Mucosa of stomach (tissue), 1 donor: ENCODE data around the gene CNKSR3.
A peak's percentile ranks its signal among the peaks of the same experiment; 100 is the strongest.

Experiments
- H3K27me3 ChIP-seq: one replicate; pipeline ENCODE4 v1.7.0; 2013; ENCODE audit warnings: mild to moderate bottlenecking, low read length; ENCODE audit not compliant: control insufficient read depth, insufficient read depth
- H3K36me3 ChIP-seq: one replicate; pipeline ENCODE4 v1.7.0; 2013; ENCODE audit warnings: low read length; ENCODE audit not compliant: control insufficient read depth, insufficient read depth
- H3K4me1 ChIP-seq: one replicate; pipeline ENCODE4 v1.7.0; 2013; ENCODE audit warnings: mild to moderate bottlenecking, low read length; ENCODE audit not compliant: control insufficient read depth, insufficient read depth
- H3K4me3 ChIP-seq: one replicate; pipeline ENCODE4 v1.7.0; 2013; ENCODE audit warnings: low read length
- H3K9ac ChIP-seq: one replicate; pipeline ENCODE4 v1.7.0; 2013; ENCODE audit warnings: mild to moderate bottlenecking, low read length, moderate library complexity
- H3K9me3 ChIP-seq: one replicate; pipeline ENCODE4 v1.7.0; 2013; ENCODE audit warnings: mild to moderate bottlenecking, low read length, moderate library complexity; ENCODE audit not compliant: control insufficient read depth
- donor health status: Pancreatic carcinoma.

CNKSR3 gene

GRCh38 chr6:154354265-154354777 is 156.2 kb downstream of the CNKSR3 start:
- Histone ChIP-seq H3K4me1 (no peaks in the 10 kb centered on the region), H3K36me3 (no peaks in the 10 kb centered on the region), H3K27me3 (no peaks in the 10 kb centered on the region), H3K4me3 (no peak overlapping the region), H3K9me3 (no peaks in the 10 kb centered on the region), H3K9ac (no peak overlapping the region)

GRCh38 chr6:154353626-154354025 is 156.9 kb downstream of the CNKSR3 start:
- H3K4me3 ChIP-seq = no peak overlapping the region
- H3K27me3 ChIP-seq = no peaks in the 10 kb centered on the region
- no peaks in the 10 kb centered on the region for H3K36me3 ChIP-seq
- H3K4me1 ChIP-seq = no peaks in the 10 kb centered on the region
- no peaks in the 10 kb centered on the region for H3K9me3 ChIP-seq
- no peak overlapping the region for H3K9ac ChIP-seq

GRCh38 chr6:154352898-154353585 is 157.4 kb downstream of the CNKSR3 start:
- Histone ChIP-seq H3K36me3 (no peaks in the 10 kb centered on the region), H3K9me3 (no peaks in the 10 kb centered on the region), H3K9ac (no peak overlapping the region), H3K4me1 (no peaks in the 10 kb centered on the region), H3K4me3 (no peak overlapping the region), H3K27me3 (no peaks in the 10 kb centered on the region)

DNA sequence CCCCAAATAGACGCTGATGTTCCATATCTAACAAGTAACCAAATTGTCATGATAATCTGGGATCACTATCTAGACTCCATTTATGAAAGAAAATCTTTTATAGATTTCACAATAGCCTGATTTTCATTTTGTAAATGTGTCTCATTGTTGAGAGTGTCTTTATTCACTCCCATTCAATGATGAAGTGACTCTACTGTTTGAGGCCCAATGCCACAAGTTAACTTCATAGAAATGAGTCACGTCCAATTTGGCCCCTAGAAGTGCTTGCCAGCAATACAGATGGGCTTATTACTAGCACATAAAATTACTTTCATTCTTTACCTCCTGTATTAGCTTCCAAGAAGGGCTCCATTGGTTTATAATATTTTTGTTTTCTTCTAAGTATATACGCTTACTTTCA is 160.2 kb downstream of the CNKSR3 start:
- Histone ChIP-seq H3K36me3 (no peaks in the 10 kb centered on the region), H3K27me3 (no peaks in the 10 kb centered on the region), H3K9ac (no peak overlapping the region), H3K9me3 (no peaks in the 10 kb centered on the region), H3K4me3 (no peak overlapping the region), H3K4me1 (no peaks in the 10 kb centered on the region)

GRCh38 chr6:154347981-154348380 is 162.5 kb downstream of the CNKSR3 start:
- Histone ChIP-seq H3K4me3 (no peak overlapping the region), H3K9me3 (no peaks in the 10 kb centered on the region), H3K9ac (no peak overlapping the region), H3K36me3 (no peaks in the 10 kb centered on the region), H3K27me3 (no peaks in the 10 kb centered on the region), H3K4me1 (peaks cover 4% of the 10 kb centered on the region)

- no peaks in the 10 kb centered on the region for H3K9me3 ChIP-seq
- H3K4me1 ChIP-seq = peaks cover 8% of the 10 kb centered on the region
- no peak overlapping the region for H3K4me3 ChIP-seq
- no peaks in the 10 kb centered on the region for H3K27me3 ChIP-seq
- H3K36me3 ChIP-seq = no peaks in the 10 kb centered on the region
- no peak overlapping the region for H3K9ac ChIP-seq
Measured at GRCh38 chr6:154345811-154346210, 164.7 kb downstream of the CNKSR3 start.

- H3K9me3 ChIP-seq = no peaks in the 10 kb centered on the region
- H3K9ac ChIP-seq = peak overlapping the region; percentile 49
- H3K4me3 ChIP-seq = peak overlapping the region; percentile 11
- no peaks in the 10 kb centered on the region for H3K27me3 ChIP-seq
- peaks cover 8% of the 10 kb centered on the region for H3K4me1 ChIP-seq
- H3K36me3 ChIP-seq = no peaks in the 10 kb centered on the region
Measured at GRCh38 chr6:154343473-154344308, 166.8 kb downstream of the CNKSR3 start.

DNA sequence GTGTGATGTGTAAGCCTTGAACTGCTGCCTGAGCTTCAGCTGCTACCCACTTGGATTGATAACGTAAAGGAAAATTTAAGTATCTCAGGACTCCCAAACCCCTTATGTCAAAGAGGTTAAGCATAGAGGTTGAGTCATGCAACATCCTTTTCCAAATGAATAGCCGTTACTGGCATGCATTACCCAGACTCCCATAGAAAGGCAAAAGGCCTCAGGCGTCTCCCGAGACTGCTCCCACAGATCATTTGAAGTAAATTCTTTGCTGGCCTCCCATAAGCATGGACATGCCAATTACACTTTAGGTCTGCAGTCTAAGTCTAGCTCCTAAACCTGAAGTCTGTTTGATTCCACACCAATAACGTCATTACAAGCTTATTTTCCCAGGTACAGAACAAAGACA is 168.6 kb downstream of the CNKSR3 start:
- Histone ChIP-seq H3K36me3 (no peaks in the 10 kb centered on the region), H3K4me3 (no peak overlapping the region), H3K27me3 (no peaks in the 10 kb centered on the region), H3K9me3 (no peaks in the 10 kb centered on the region), H3K4me1 (peaks cover 8% of the 10 kb centered on the region), H3K9ac (no peak overlapping the region)

DNA sequence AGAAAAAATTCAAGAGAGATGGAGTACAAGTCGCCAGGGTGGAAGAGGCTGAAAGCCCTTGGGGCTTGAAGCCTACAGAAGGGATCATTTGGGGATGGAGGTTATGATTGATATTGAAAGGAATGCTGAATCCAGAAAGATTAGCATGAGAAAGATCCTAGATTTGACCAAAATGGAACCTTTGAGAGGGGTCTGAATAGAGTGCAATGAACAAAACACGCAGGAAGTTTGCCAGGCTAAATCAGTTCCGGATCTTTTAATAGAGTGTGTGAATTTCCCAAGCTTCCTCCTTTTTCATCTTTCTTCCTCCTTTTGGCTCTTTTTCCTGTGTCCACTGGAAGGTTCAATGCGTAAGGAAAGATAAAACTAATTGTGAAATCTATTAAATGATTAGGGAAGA is 169.1 kb downstream of the CNKSR3 start:
- no peak overlapping the region for H3K9ac ChIP-seq
- H3K4me1 ChIP-seq = peaks cover 8% of the 10 kb centered on the region
- no peaks in the 10 kb centered on the region for H3K36me3 ChIP-seq
- H3K4me3 ChIP-seq = no peak overlapping the region
- H3K27me3 ChIP-seq = no peaks in the 10 kb centered on the region
- H3K9me3 ChIP-seq = no peaks in the 10 kb centered on the region
